B cell (primary cell): ENCODE data around the gene ITGB1.

ENCODE experiments used
- EZH2 ChIP-seq: IDR thresholded peaks from 2 replicates; pipeline ENCODE4 v1.6.1; 2012; ENCODE audit warnings: borderline replicate concordance, low read depth, mild to moderate bottlenecking, moderate library complexity, low read length; ENCODE audit not compliant: insufficient read depth, poor library complexity, severe bottlenecking
- TF ChIP-seq, protein P1 (sequence below): fragments of 200-600 bp; IDR thresholded peaks from one replicate; pipeline ENCODE4 v1.8.0; 2022; ENCODE audit warnings: antibody characterized with exemption, mild to moderate bottlenecking

DNA sequence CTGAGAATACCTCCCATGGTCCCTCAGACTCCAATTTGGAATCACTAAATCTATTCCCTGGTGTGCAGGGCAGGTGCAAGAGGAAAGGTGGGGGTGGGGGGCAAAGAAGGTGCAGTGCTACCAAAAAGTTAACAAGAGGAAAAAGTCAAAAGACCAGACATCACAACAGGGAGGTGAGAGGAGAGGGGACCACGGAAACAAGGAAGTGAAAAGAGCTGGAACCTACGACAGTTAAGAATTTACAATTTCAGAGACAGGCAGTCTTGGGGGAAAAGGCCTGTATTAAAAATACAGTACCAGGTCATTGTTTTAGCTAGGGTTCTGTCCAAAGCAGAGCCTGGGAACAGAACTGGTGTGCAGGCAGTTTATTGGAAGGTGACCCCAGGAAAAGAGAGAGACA is 14.6 kb downstream of the ITGB1 start:
- TF ChIP-seq, protein P1, sequence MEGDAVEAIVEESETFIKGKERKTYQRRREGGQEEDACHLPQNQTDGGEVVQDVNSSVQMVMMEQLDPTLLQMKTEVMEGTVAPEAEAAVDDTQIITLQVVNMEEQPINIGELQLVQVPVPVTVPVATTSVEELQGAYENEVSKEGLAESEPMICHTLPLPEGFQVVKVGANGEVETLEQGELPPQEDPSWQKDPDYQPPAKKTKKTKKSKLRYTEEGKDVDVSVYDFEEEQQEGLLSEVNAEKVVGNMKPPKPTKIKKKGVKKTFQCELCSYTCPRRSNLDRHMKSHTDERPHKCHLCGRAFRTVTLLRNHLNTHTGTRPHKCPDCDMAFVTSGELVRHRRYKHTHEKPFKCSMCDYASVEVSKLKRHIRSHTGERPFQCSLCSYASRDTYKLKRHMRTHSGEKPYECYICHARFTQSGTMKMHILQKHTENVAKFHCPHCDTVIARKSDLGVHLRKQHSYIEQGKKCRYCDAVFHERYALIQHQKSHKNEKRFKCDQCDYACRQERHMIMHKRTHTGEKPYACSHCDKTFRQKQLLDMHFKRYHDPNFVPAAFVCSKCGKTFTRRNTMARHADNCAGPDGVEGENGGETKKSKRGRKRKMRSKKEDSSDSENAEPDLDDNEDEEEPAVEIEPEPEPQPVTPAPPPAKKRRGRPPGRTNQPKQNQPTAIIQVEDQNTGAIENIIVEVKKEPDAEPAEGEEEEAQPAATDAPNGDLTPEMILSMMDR = no peak
- TF ChIP-seq EZH2 = no peak
